Measurements from ENCODE around the gene PTGES. TPM values are rescaled to one million over a fixed set of nuclear protein-coding genes. Genes with fewer than 3 reads are reported as not detected.

Gene PTGES
- total and polyA plus RNA-seq, 3 donors from 2014 or later: 9.5 to 41.8 (median 36.9) TPM

DNA sequence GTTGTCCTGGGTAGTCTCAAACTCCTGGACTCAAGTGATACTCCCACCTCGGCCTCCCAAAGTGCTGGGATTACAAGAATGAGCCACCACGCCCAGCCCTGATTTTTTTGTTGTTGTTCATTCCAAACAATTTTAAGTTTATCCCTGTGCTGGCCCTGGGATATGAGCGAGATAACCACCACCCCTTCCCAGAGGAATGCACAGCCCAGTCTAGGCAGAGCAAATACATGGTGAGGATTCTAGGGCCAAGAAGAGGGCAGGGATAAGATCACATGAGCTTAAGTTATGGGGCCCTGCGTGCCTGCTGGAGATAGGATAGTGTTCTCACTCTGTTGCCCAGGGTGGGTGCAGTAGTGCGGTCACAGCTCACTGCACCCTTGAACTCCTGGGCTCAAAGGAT, 29.1 kb upstream of the PTGES start:
- Histone ChIP-seq H3K27ac (no peak overlapping the region), H3K4me3 (no peak overlapping the region), H3K9me3 (no peaks in the 10 kb centered on the region), H3K36me3 (ENCODE audit: low read depth, missing control alignments) (no peaks in the 10 kb centered on the region), H3K4me1 (peaks cover 6% of the 10 kb centered on the region), H3K27me3 (no peaks in the 10 kb centered on the region)
- TF ChIP-seq POLR2A (IDR thresholded peaks at IDR 0.05): no peak
- TF ChIP-seq, protein P1, sequence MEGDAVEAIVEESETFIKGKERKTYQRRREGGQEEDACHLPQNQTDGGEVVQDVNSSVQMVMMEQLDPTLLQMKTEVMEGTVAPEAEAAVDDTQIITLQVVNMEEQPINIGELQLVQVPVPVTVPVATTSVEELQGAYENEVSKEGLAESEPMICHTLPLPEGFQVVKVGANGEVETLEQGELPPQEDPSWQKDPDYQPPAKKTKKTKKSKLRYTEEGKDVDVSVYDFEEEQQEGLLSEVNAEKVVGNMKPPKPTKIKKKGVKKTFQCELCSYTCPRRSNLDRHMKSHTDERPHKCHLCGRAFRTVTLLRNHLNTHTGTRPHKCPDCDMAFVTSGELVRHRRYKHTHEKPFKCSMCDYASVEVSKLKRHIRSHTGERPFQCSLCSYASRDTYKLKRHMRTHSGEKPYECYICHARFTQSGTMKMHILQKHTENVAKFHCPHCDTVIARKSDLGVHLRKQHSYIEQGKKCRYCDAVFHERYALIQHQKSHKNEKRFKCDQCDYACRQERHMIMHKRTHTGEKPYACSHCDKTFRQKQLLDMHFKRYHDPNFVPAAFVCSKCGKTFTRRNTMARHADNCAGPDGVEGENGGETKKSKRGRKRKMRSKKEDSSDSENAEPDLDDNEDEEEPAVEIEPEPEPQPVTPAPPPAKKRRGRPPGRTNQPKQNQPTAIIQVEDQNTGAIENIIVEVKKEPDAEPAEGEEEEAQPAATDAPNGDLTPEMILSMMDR (IDR thresholded peaks at IDR 0.05): no peak
- DNase-seq: no peak
- intact Hi-C loops (cut with DNase I; ENCODE audit: low total_unique reads): loop anchor here (5.0 to 10.0 kb wide), 3 partner anchors 50 to 647 kb away; no protein-coding TSS in a partner anchor
- 70 to 81% methylated on average over 5 of the region's 5 CpGs for WGBS, 2 donors

GRCh38 chr9:129781131-129781530, 28.3 kb upstream of the PTGES start:
- no peaks in the 10 kb centered on the region for H3K27me3 ChIP-seq
- H3K27ac ChIP-seq: no peak overlapping the region
- peaks cover 6% of the 10 kb centered on the region for H3K4me1 ChIP-seq
- DNase-seq: no peak
- TF ChIP-seq POLR2A (IDR thresholded peaks at IDR 0.05): no peak
- TF ChIP-seq, protein P1 (IDR thresholded peaks at IDR 0.05): no peak
- WGBS, 2 donors: 89% methylated on average over 8 of the region's 8 CpGs
- no peak overlapping the region for H3K4me3 ChIP-seq
- intact Hi-C loops (cut with DNase I; ENCODE audit: low total_unique reads): loop anchor here (5.0 to 10.0 kb wide), 3 partner anchors 49 to 646 kb away; no protein-coding TSS in a partner anchor
- H3K36me3 ChIP-seq (ENCODE audit: low read depth, missing control alignments): no peaks in the 10 kb centered on the region
- no peaks in the 10 kb centered on the region for H3K9me3 ChIP-seq

GRCh38 chr9:129779560-129780190, 26.8 kb upstream of the PTGES start:
- H3K9me3 ChIP-seq: no peaks in the 10 kb centered on the region
- peaks cover 6% of the 10 kb centered on the region for H3K4me1 ChIP-seq
- TF ChIP-seq POLR2A (IDR thresholded peaks at IDR 0.05): no peak
- TF ChIP-seq, protein P1 (IDR thresholded peaks at IDR 0.05): no peak
- no peaks in the 10 kb centered on the region for H3K36me3 ChIP-seq (ENCODE audit: low read depth, missing control alignments)
- H3K4me3 ChIP-seq: no peak overlapping the region
- H3K27ac ChIP-seq: no peak overlapping the region
- intact Hi-C loops (cut with DNase I; ENCODE audit: low total_unique reads): loop anchor here (5.0 to 10.0 kb wide), 3 partner anchors 47 to 645 kb away; no protein-coding TSS in a partner anchor
- no peak for DNase-seq
- 91 to 95% methylated on average over 7 of the region's 7 CpGs for WGBS, 2 donors
- no peaks in the 10 kb centered on the region for H3K27me3 ChIP-seq

GRCh38 chr9:129778469-129778868, 25.6 kb upstream of the PTGES start:
- Histone ChIP-seq H3K36me3 (ENCODE audit: low read depth, missing control alignments) (no peaks in the 10 kb centered on the region), H3K27me3 (no peaks in the 10 kb centered on the region), H3K27ac (no peak overlapping the region), H3K4me1 (peaks cover 6% of the 10 kb centered on the region), H3K4me3 (no peak overlapping the region), H3K9me3 (no peaks in the 10 kb centered on the region)
- DNase-seq: no peak
- intact Hi-C loops (cut with DNase I; ENCODE audit: low total_unique reads): no loop called here
- TF ChIP-seq, protein P1 (IDR thresholded peaks at IDR 0.05): no peak
- TF ChIP-seq POLR2A (IDR thresholded peaks at IDR 0.05): no peak
- WGBS, 2 donors: 82 to 89% methylated on average over 3 of the region's 3 CpGs

GRCh38 chr9:129777769-129778130, 24.9 kb upstream of the PTGES start:
- no peaks in the 10 kb centered on the region for H3K36me3 ChIP-seq (ENCODE audit: low read depth, missing control alignments)
- no peak for DNase-seq
- no peaks in the 10 kb centered on the region for H3K9me3 ChIP-seq
- TF ChIP-seq POLR2A (IDR thresholded peaks at IDR 0.05): no peak
- TF ChIP-seq, protein P1 (IDR thresholded peaks at IDR 0.05): no peak
- no peaks in the 10 kb centered on the region for H3K27me3 ChIP-seq
- H3K4me3 ChIP-seq: no peak overlapping the region
- H3K27ac ChIP-seq: peak overlapping the region in 1 of 2 donors; percentile 43
- peaks cover 9% of the 10 kb centered on the region for H3K4me1 ChIP-seq
- intact Hi-C loops (cut with DNase I; ENCODE audit: low total_unique reads): no loop called here
- WGBS, 2 donors: 81 to 85% methylated on average over 11 of the region's 11 CpGs

Measured in testis (tissue), 3 donors.